ENCODE data around the gene PCBP2.

The PCBP2 gene

GRCh38 chr12:53456654-53457366 lies 4.9 kb downstream of the PCBP2 start:
- TF ChIP-seq CTCF (conservative IDR thresholded peaks at IDR 0.05; ENCODE audit: low read depth), result no peak
- ChIA-PET POLR2A (ENCODE audit: low non-redundant PET) (no interaction called here), CTCF (no interaction called here)
- no peak for DNase-seq (ENCODE audit: low spot score)
- H3K27ac ChIP-seq, result no peak overlapping the region; the same call in 1 of the 2 replicates

GRCh38 chr12:53459097-53459496 lies 7.2 kb downstream of the PCBP2 start:
- ChIA-PET CTCF (no interaction called here), POLR2A (ENCODE audit: low non-redundant PET) (no interaction called here)
- TF ChIP-seq CTCF (conservative IDR thresholded peaks at IDR 0.05; ENCODE audit: low read depth), result no peak
- DNase-seq (ENCODE audit: low spot score), result no peak
- H3K27ac ChIP-seq, result no peak overlapping the region

DNA sequence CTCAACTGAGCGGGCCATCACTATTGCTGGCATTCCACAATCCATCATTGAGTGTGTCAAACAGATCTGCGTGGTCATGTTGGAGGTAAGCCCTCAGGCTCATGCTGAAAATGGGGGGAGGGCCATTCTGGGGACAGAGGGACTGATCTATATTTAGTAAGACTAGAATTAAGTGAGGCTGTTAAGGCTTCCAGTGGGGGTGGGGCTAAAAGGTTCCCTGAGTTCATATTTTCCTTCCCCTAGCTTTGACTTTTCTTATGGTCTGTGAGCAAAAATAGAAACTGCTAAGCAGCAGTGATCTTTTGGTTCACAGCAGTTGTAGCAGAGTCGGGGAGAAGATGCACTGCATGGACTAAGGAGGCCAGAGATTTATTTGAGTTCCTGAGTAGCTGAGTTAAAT lies 9.2 kb downstream of the PCBP2 start:
- no peak for DNase-seq (ENCODE audit: low spot score)
- H3K27ac ChIP-seq, result no peak overlapping the region
- ChIA-PET CTCF (no interaction called here), POLR2A (ENCODE audit: low non-redundant PET) (no interaction called here)
- no peak for TF ChIP-seq CTCF (conservative IDR thresholded peaks at IDR 0.05; ENCODE audit: low read depth)

- ChIA-PET POLR2A (ENCODE audit: low non-redundant PET) (no interaction called here), CTCF (no interaction called here)
- H3K27ac ChIP-seq, result no peak overlapping the region
- DNase-seq (ENCODE audit: low spot score), result no peak
- TF ChIP-seq CTCF (conservative IDR thresholded peaks at IDR 0.05; ENCODE audit: low read depth), result no peak
Observed at GRCh38 chr12:53461591-53461990, 9.7 kb downstream of the PCBP2 start.

DNA sequence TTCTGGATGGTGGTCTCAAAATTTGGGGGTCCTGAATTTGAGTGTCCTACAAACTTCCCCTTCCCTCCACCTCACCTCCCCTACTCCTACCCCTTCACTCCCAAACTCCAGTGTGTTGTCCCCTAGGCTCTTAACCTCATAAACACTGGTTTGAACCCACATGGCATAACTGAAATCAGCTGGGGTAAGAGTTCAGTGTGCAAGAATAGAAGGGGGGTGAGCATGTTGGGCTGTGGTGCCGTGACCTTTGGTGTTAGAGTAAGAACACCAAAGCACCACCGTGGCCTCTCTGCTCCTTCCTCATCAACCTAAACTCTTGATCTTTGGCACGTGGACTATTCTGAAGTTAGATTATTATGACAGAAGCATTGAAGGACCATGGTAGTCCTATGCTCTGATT lies 11.0 kb downstream of the PCBP2 start:
- no peak overlapping the region for H3K27ac ChIP-seq
- DNase-seq (ENCODE audit: low spot score), result no peak
- ChIA-PET CTCF (no interaction called here), POLR2A (ENCODE audit: low non-redundant PET) (no interaction called here)
- no peak for TF ChIP-seq CTCF (conservative IDR thresholded peaks at IDR 0.05; ENCODE audit: low read depth)

DNA sequence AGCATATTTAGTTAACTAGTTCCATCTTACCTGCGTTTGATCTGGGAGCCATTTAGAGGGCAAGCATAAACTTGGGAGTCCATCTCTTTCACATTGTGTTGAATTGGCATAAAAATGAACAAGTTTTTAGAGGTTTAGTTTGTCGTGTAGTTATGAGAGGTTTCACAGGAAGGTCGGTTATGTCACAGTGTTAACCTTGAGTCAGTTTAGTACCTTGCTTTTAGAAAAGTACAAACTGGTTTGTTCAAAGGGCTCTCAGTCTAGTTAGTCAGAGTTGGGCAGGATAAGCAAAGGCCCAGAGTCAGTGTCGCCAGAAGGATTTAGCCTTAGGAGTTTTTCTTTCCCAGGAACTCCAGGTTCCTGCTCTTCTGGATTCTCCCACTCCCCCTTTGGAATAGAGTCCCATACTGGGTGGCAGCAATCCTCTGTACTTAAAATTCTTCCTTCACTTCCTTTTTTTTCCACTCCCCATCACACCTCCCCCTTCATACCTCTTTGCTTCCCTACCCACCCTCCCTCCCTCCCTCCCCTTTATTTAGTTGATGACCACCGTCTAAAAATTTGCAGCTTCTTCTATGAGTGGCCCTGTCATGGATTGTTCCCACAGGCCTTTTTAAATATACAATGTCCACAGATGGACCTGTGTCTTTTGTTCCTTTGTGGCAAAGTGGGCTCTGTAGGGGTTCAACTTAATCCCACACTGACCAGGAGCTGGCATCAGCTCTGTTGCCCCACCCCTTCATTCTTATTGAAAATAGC lies 12.1 kb downstream of the PCBP2 start:
- H3K27ac ChIP-seq, result no peak overlapping the region
- POLR2A ChIA-PET (ENCODE audit: low non-redundant PET), result no interaction called here
- no peak for TF ChIP-seq CTCF (conservative IDR thresholded peaks at IDR 0.05; ENCODE audit: low read depth)
- CTCF ChIA-PET, result interaction anchor here (0.6 to 1.0 kb wide), 2 partner anchors 11 to 56 kb away, joined by 3 to 4 read pairs; no protein-coding TSS in a partner anchor
- no peak for DNase-seq (ENCODE audit: low spot score)
